NCI-H1436 (cell line): Measurements from ENCODE around the gene OR2M2.

Experiments
- DNase-seq: peaks from one replicate; lab custom pipeline; 2025; lab: John Stamatoyannopoulos, UW

OR2M2 gene

GRCh38 chr1:248174521-248174920 is at the start of gene OR2M2:
TSS of gene OR2M2 (plus strand) at chr1:248174821. CDS start at chr1:248179986, 5,165 bp downstream.
- DNase-seq = no peak

- no peak for DNase-seq
These were observed 47.0 kb upstream of the OR2M2 start for GRCh38 chr1:248127653-248128052.

GRCh38 chr1:248136811-248137210 is 37.8 kb upstream of the OR2M2 start:
- no peak for DNase-seq

GRCh38 chr1:248140846-248141245 is 33.8 kb upstream of the OR2M2 start:
- no peak for DNase-seq

GRCh38 chr1:248143311-248143710 is 31.3 kb upstream of the OR2M2 start:
- DNase-seq = no peak

GRCh38 chr1:248144513-248145198 is 30.0 kb upstream of the OR2M2 start, which contains the start of gene OR2M5:
TSS of gene OR2M5 (plus strand) at chr1:248145148. CDS start at chr1:248145148, 0 bp downstream.
- no peak for DNase-seq

GRCh38 chr1:248152056-248152827 is 22.4 kb upstream of the OR2M2 start:
- DNase-seq = peak; percentile 9

GRCh38 chr1:248155927-248156326 is 18.7 kb upstream of the OR2M2 start:
- no peak for DNase-seq

GRCh38 chr1:248158758-248159157 is 15.9 kb upstream of the OR2M2 start:
- no peak for DNase-seq

- no peak for DNase-seq
These were observed 10.6 kb upstream of the OR2M2 start for GRCh38 chr1:248164031-248164430.

GRCh38 chr1:248165186-248165585 is 9.4 kb upstream of the OR2M2 start:
- DNase-seq = no peak

GRCh38 chr1:248183996-248184395 is 9.4 kb downstream of the OR2M2 start:
- no peak for DNase-seq

- DNase-seq = no peak
These were observed 12.7 kb downstream of the OR2M2 start for GRCh38 chr1:248187363-248187762.

- no peak for DNase-seq
These were observed 14.4 kb downstream of the OR2M2 start for GRCh38 chr1:248189026-248189425.

- DNase-seq = no peak
These were observed 19.5 kb downstream of the OR2M2 start for GRCh38 chr1:248194117-248194516.

- no peak for DNase-seq
These were observed 22.3 kb downstream of the OR2M2 start, which contains the start of gene OR2M3 for GRCh38 chr1:248196965-248197364. TSS of gene OR2M3 (plus strand) at chr1:248197265. CDS start at chr1:248203068, 5,803 bp downstream.

- DNase-seq = no peak
These were observed 41.3 kb downstream of the OR2M2 start for GRCh38 chr1:248215880-248216279.

- no peak for DNase-seq
These were observed 50.9 kb downstream of the OR2M2 start for GRCh38 chr1:248225537-248225936.

- no peak for DNase-seq
These were observed 54.8 kb downstream of the OR2M2 start for GRCh38 chr1:248229360-248229908.
